ENCODE measurements around the gene PAQR5.

GRCh38 chr15:69296606-69297005, 2.1 kb upstream of the PAQR5 start:
- TF ChIP-seq CTCF (IDR thresholded peaks at IDR 0.05) (no peak), POLR2A (IDR thresholded peaks at IDR 0.05) (no peak)
